Vagina (tissue), 2 donors: ENCODE data around the gene CRELD2.

Source experiments
- POLR2A ChIP-seq, 2 donors: fragments of 450-650 bp; IDR thresholded peaks; one replicate each; pipeline ENCODE4 v1.6.1; 2017; ENCODE audit warnings: antibody characterized with exemption in 2 of 2, mild to moderate bottlenecking in 2 of 2, moderate library complexity in 2 of 2
- POLR2AphosphoS5 ChIP-seq, 2 donors: sonication (generic); formaldehyde crosslinking; IDR thresholded peaks; one replicate each; pipeline ENCODE4 v1.9.0; 2017; ENCODE audit warnings: antibody characterized with exemption in 2 of 2, mild to moderate bottlenecking in 2 of 2, low read depth in 1 of 2; ENCODE audit not compliant: insufficient read depth in 1 of 2
- TF ChIP-seq, protein P1 (sequence below), 3 experiments: fragments of 450-650 bp in 2 of 3; fragments of 200-600 bp in 1 of 3; sonication (generic) in 1 of 3; IDR thresholded peaks; one replicate each; pipeline ENCODE4 v1.5.1; 2017 to 2019; ENCODE audit warnings: antibody characterized with exemption in 3 of 3, mild to moderate bottlenecking in 2 of 3, moderate library complexity in 2 of 3

DNA sequence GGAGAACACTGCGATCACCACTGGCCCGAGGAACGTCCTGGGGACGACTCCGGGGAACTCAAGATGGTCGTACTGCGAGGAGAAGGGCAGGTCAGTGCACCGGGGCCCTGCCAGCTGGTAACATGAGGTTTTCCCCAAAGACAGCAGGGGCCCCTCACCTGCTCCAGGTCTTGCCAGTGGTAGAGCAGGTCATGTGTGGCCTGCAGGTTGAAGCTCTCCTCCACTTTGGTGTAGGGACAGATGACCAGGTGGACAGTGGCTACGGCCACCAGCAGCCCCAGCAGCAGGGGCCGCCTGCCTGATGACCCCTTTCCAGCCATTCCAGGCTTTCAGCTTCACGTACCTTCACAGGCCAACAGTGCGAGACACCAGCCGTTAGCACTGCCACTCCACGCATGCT, 5.0 kb upstream of the CRELD2 start:
- TF ChIP-seq, protein P1, sequence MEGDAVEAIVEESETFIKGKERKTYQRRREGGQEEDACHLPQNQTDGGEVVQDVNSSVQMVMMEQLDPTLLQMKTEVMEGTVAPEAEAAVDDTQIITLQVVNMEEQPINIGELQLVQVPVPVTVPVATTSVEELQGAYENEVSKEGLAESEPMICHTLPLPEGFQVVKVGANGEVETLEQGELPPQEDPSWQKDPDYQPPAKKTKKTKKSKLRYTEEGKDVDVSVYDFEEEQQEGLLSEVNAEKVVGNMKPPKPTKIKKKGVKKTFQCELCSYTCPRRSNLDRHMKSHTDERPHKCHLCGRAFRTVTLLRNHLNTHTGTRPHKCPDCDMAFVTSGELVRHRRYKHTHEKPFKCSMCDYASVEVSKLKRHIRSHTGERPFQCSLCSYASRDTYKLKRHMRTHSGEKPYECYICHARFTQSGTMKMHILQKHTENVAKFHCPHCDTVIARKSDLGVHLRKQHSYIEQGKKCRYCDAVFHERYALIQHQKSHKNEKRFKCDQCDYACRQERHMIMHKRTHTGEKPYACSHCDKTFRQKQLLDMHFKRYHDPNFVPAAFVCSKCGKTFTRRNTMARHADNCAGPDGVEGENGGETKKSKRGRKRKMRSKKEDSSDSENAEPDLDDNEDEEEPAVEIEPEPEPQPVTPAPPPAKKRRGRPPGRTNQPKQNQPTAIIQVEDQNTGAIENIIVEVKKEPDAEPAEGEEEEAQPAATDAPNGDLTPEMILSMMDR (IDR thresholded peaks at IDR 0.05), result no peak
- TF ChIP-seq POLR2A (IDR thresholded peaks at IDR 0.05), result no peak
- no peak for TF ChIP-seq POLR2AphosphoS5 (IDR thresholded peaks at IDR 0.05; ENCODE audit: insufficient read depth in 1 of 2, low read depth in 1 of 2)
